ENCODE measurements around the gene SMC1B. TPM values are rescaled to one million over a fixed set of nuclear protein-coding genes. Genes with fewer than 3 reads are reported as not detected.
"Not testable (repeated sequence)": the region's sequence is repeated elsewhere in the genome, so short reads cannot be mapped to it uniquely, and the experiment has no call there.

SMC1B gene
- total RNA-seq, 1 donor from 2014 or later, result not detected

GRCh38 chr22:45448431-45448830, 35.0 kb upstream of the SMC1B start:
- TF ChIP-seq CTCF (IDR thresholded peaks at IDR 0.05; ENCODE audit: borderline replicate concordance), result no peak
- H3K9me3 ChIP-seq (replicated peaks), result no peaks in the 10 kb centered on the region
- no peak overlapping the region for H3K4me3 ChIP-seq
- peaks cover 13% of the 10 kb centered on the region for H3K4me1 ChIP-seq
- H3K36me3 ChIP-seq, result no peaks in the 10 kb centered on the region
- H3K27me3 ChIP-seq (ENCODE audit: low read depth), result peaks cover 35% of the 10 kb centered on the region
- peak; percentile 86 for DNase-seq
- intact Hi-C loops (cut with micrococcal nuclease), result no loop called here
- peak overlapping the region; percentile 79 for H3K27ac ChIP-seq (replicated peaks)

GRCh38 chr22:45447596-45447995, 34.2 kb upstream of the SMC1B start:
- H3K9me3 ChIP-seq (replicated peaks); DNase-seq; intact Hi-C loops (cut with micrococcal nuclease); H3K4me3 ChIP-seq; H3K27ac ChIP-seq (replicated peaks); H3K36me3 ChIP-seq: not testable (repeated sequence)
- Histone ChIP-seq H3K27me3 (ENCODE audit: low read depth) (peaks cover 27% of the 10 kb centered on the region), H3K4me1 (peaks cover 12% of the 10 kb centered on the region)

- H3K27me3 ChIP-seq (ENCODE audit: low read depth), result peaks cover 13% of the 10 kb centered on the region
- intact Hi-C loops (cut with micrococcal nuclease), result no loop called here
- H3K36me3 ChIP-seq, result no peaks in the 10 kb centered on the region
- H3K4me1 ChIP-seq, result peaks cover 9% of the 10 kb centered on the region
- no peak for DNase-seq
- no peak overlapping the region for H3K4me3 ChIP-seq
- TF ChIP-seq CTCF (IDR thresholded peaks at IDR 0.05; ENCODE audit: borderline replicate concordance), result no peak
- no peak overlapping the region for H3K27ac ChIP-seq (replicated peaks)
- H3K9me3 ChIP-seq (replicated peaks), result no peaks in the 10 kb centered on the region
Observed at GRCh38 chr22:45446216-45446615, 32.8 kb upstream of the SMC1B start.

GRCh38 chr22:45445031-45445710, 31.8 kb upstream of the SMC1B start:
- DNase-seq, result no peak
- no peak for TF ChIP-seq CTCF (IDR thresholded peaks at IDR 0.05; ENCODE audit: borderline replicate concordance)
- intact Hi-C loops (cut with micrococcal nuclease), result loop anchor here (2.0 kb wide), 1 partner anchor 180 kb away; no protein-coding TSS in a partner anchor

GRCh38 chr22:45444168-45444567, 30.8 kb upstream of the SMC1B start:
- Histone ChIP-seq H3K27ac (replicated peaks) (no peak overlapping the region), H3K36me3 (no peaks in the 10 kb centered on the region), H3K4me3 (no peak overlapping the region), H3K27me3 (ENCODE audit: low read depth) (peaks cover 3% of the 10 kb centered on the region), H3K4me1 (no peaks in the 10 kb centered on the region), H3K9me3 (replicated peaks) (no peaks in the 10 kb centered on the region)
- no peak for DNase-seq
- TF ChIP-seq CTCF (IDR thresholded peaks at IDR 0.05; ENCODE audit: borderline replicate concordance), result no peak
- intact Hi-C loops (cut with micrococcal nuclease), result loop anchor here (2.0 to 5.0 kb wide), 2 partner anchors 108 to 179 kb away; no protein-coding TSS in a partner anchor

More at GRCh38 chr22:45445031-45445710, 31.8 kb upstream of the SMC1B start:
- no peak overlapping the region for H3K4me3 ChIP-seq
- H3K36me3 ChIP-seq, result no peaks in the 10 kb centered on the region
- H3K9me3 ChIP-seq (replicated peaks), result no peaks in the 10 kb centered on the region
- no peak overlapping the region for H3K27ac ChIP-seq (replicated peaks)
- peaks cover 4% of the 10 kb centered on the region for H3K27me3 ChIP-seq (ENCODE audit: low read depth)
- H3K4me1 ChIP-seq, result peaks cover 3% of the 10 kb centered on the region

GRCh38 chr22:45442116-45442515, 28.7 kb upstream of the SMC1B start:
- Histone ChIP-seq H3K4me3 (no peak overlapping the region), H3K9me3 (replicated peaks) (no peaks in the 10 kb centered on the region), H3K4me1 (no peaks in the 10 kb centered on the region), H3K27me3 (ENCODE audit: low read depth) (peaks cover 3% of the 10 kb centered on the region), H3K27ac (replicated peaks) (no peak overlapping the region), H3K36me3 (no peaks in the 10 kb centered on the region)
- DNase-seq, result no peak
- intact Hi-C loops (cut with micrococcal nuclease), result loop anchor here (5.0 kb wide), 1 partner anchor 110 kb away; no protein-coding TSS in a partner anchor
- no peak for TF ChIP-seq CTCF (IDR thresholded peaks at IDR 0.05; ENCODE audit: borderline replicate concordance)
